Nephron (organoid): ENCODE measurements around the gene WWOX.

Experiments
- H3K27ac Mint-ChIP-seq, 3 experiments: 2 replicates each; pipeline ENCODE4 v1.8.0; 2020; ENCODE audit warnings: mixed read lengths in 3 of 3, mild to moderate bottlenecking in 2 of 3, moderate library complexity in 1 of 3
- H3K27me3 Mint-ChIP-seq: 2 replicates; pipeline ENCODE4 v1.8.0; 2021; ENCODE audit warnings: low read depth, mild to moderate bottlenecking, moderate library complexity, mixed read lengths
- H3K36me3 Mint-ChIP-seq: 2 replicates; pipeline ENCODE4 v1.8.0; 2020; ENCODE audit warnings: low read depth, mixed read lengths
- H3K4me1 Mint-ChIP-seq: 2 replicates; pipeline ENCODE4 v1.8.0; 2020; ENCODE audit warnings: mixed read lengths
- H3K4me3 Mint-ChIP-seq, 3 experiments: 2 replicates each; pipeline ENCODE4 v1.8.0; 2020; ENCODE audit warnings: mild to moderate bottlenecking in 3 of 3, mixed read lengths in 3 of 3, moderate library complexity in 2 of 3
- H3K9me3 Mint-ChIP-seq: 2 replicates; pipeline ENCODE4 v1.8.0; 2020; ENCODE audit warnings: mixed read lengths
- TF ChIP-seq, protein P1 (sequence below), 3 experiments: fragments of 200-600 bp; sonication (generic); IDR thresholded peaks; one replicate each; pipeline ENCODE4 v1.5.0; 2021; ENCODE audit warnings: antibody characterized with exemption in 3 of 3; ENCODE audit not compliant: unreplicated experiment in 3 of 3

WWOX gene

DNA sequence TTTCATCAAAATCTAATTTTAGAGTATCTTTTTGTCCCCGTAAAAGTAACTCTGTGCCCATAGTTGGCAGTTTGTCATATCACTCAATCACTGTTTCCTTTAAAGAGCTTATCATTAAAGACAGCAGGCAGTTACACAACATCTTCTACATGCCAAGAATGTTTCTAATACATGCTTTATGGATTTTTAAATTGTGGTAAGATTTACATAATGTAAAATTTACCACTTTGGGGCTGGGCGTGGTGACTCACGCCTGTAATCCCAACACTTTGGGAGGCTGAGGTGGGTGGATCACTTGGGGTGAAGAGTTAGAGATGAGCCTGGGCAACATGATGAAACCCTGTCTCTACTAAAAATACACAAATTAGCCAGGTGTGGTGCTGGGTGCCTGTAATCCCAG is 687.2 kb downstream of the WWOX start:
- no peaks in the 10 kb centered on the region for H3K9me3 Mint-ChIP-seq
- no peak overlapping the region for H3K27ac Mint-ChIP-seq
- H3K27me3 Mint-ChIP-seq: peaks cover 3% of the 10 kb centered on the region
- H3K4me3 Mint-ChIP-seq: no peak overlapping the region
- no peaks in the 10 kb centered on the region for H3K4me1 Mint-ChIP-seq
- TF ChIP-seq, protein P1, sequence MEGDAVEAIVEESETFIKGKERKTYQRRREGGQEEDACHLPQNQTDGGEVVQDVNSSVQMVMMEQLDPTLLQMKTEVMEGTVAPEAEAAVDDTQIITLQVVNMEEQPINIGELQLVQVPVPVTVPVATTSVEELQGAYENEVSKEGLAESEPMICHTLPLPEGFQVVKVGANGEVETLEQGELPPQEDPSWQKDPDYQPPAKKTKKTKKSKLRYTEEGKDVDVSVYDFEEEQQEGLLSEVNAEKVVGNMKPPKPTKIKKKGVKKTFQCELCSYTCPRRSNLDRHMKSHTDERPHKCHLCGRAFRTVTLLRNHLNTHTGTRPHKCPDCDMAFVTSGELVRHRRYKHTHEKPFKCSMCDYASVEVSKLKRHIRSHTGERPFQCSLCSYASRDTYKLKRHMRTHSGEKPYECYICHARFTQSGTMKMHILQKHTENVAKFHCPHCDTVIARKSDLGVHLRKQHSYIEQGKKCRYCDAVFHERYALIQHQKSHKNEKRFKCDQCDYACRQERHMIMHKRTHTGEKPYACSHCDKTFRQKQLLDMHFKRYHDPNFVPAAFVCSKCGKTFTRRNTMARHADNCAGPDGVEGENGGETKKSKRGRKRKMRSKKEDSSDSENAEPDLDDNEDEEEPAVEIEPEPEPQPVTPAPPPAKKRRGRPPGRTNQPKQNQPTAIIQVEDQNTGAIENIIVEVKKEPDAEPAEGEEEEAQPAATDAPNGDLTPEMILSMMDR (IDR thresholded peaks at IDR 0.05; ENCODE audit: unreplicated experiment in 3 of 3): no peak
- H3K36me3 Mint-ChIP-seq: no peaks in the 10 kb centered on the region

DNA sequence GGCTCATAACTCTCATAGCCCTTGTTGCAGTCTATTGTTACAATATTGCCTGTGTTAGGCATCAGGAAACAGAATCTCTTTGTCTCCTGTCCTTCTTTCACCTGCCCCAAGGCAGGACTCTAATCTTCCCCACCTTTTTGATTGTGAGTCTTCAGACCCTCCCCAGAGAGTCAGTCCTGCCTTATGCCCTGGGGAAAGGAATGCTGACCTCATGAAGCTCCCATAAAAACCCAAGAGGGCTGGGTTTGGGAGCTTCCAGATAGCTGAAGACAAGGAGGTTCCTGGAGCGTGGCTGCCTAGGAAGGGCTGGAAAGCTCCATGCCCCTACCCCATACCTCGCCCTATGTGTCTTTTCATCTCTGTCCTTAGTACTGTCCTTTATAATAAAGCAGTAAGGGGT is 688.8 kb downstream of the WWOX start:
- no peaks in the 10 kb centered on the region for H3K4me1 Mint-ChIP-seq
- H3K27me3 Mint-ChIP-seq: peaks cover 3% of the 10 kb centered on the region
- H3K36me3 Mint-ChIP-seq: no peaks in the 10 kb centered on the region
- no peaks in the 10 kb centered on the region for H3K9me3 Mint-ChIP-seq
- H3K4me3 Mint-ChIP-seq: no peak overlapping the region
- no peak overlapping the region for H3K27ac Mint-ChIP-seq
- TF ChIP-seq, protein P1 (IDR thresholded peaks at IDR 0.05; ENCODE audit: unreplicated experiment in 3 of 3): no peak

DNA sequence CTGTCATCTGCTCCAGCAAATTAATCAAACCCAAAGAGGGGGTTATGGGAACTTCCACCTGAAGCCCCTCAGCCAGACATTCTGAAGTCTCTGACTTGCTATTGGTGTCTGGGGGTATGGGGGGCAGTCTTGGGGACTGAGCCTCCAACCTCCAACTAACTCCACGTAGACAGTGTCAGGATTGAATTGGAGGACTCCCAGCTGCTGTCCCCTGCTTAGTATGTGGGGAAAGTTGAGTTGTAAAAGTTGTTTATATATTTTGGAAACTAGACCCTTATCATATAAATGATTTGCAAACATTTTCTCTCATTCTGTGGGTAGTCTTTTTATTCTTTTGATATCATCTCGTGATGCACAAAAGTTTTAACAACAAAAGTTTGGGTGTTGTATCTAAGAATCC is 689.2 kb downstream of the WWOX start:
- Mint-ChIP-seq H3K27ac (no peak overlapping the region), H3K4me3 (no peak overlapping the region), H3K4me1 (no peaks in the 10 kb centered on the region), H3K9me3 (no peaks in the 10 kb centered on the region), H3K27me3 (peaks cover 3% of the 10 kb centered on the region), H3K36me3 (no peaks in the 10 kb centered on the region)
- TF ChIP-seq, protein P1 (IDR thresholded peaks at IDR 0.05; ENCODE audit: unreplicated experiment in 3 of 3): no peak

DNA sequence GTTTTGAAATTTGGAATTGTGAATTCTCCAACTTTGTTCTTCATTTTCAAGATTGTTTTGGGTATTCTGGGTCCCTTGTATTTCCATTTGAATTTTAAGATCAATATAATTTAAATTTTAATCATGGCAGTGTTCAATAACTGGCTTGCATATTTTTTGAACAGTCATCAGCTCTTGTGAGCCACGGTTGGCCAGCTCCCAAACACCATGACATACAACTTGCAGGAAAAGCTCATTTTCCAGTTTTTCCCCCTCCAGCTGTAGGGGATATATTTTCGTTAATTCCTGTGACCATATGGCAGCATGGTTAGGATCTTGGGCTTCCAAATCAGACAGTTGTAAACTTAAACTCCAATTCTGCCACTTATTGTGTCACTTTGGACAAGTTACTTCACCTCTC is 690.1 kb downstream of the WWOX start:
- no peaks in the 10 kb centered on the region for H3K9me3 Mint-ChIP-seq
- H3K27ac Mint-ChIP-seq: no peak overlapping the region
- no peak overlapping the region for H3K4me3 Mint-ChIP-seq
- peaks cover 3% of the 10 kb centered on the region for H3K27me3 Mint-ChIP-seq
- no peaks in the 10 kb centered on the region for H3K36me3 Mint-ChIP-seq
- peaks cover 4% of the 10 kb centered on the region for H3K4me1 Mint-ChIP-seq
- TF ChIP-seq, protein P1 (IDR thresholded peaks at IDR 0.05; ENCODE audit: unreplicated experiment in 3 of 3): no peak

DNA sequence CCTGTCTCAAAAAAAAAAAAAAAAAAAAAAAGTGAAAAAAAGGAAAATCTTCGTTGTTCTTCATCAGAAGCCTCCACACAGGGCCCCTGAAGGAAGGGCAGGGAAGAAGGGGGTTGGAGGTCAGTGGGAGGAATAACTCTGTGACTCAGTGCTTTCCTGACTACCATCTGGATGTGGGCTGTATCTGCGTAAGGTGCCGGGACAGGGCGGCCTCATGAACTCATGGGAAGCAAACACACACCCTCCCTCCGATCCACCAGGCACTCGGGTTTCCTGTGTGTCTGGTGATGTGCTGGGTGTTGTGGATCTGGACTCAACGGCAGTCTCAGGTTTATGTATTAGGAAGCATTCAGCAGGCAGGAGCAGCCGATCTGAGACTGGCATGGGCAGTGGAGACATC is 691.6 kb downstream of the WWOX start:
- no peaks in the 10 kb centered on the region for H3K36me3 Mint-ChIP-seq
- TF ChIP-seq, protein P1 (IDR thresholded peaks at IDR 0.05; ENCODE audit: unreplicated experiment in 3 of 3): no peak
- no peak overlapping the region for H3K4me3 Mint-ChIP-seq
- no peak overlapping the region for H3K27ac Mint-ChIP-seq
- peaks cover 3% of the 10 kb centered on the region for H3K27me3 Mint-ChIP-seq
- no peaks in the 10 kb centered on the region for H3K9me3 Mint-ChIP-seq
- peaks cover 13% of the 10 kb centered on the region for H3K4me1 Mint-ChIP-seq

DNA sequence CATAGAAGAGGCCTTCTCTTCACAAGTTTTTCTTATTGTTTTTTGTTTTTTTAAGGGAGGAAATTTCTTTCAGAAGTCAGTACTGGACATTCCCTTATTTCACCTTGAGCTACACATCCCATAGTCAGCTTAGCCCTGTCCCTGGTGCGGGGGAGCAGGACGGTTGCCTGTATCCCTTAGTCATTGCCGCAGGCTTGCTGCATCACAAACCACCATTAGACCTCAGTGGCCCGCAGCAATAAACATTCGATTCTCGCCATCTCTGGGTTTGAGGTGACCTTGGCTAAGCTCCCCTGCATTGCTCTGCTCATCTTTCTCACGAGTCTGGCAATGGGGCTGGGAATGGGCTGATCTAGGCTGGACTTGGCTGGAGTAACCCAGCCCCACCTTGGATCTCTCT is 692.5 kb downstream of the WWOX start:
- Mint-ChIP-seq H3K4me1 (peaks cover 13% of the 10 kb centered on the region), H3K36me3 (no peaks in the 10 kb centered on the region)

More for the DNA sequence above, 692.5 kb downstream of the WWOX start:
- Mint-ChIP-seq H3K4me3 (no peak overlapping the region), H3K9me3 (no peaks in the 10 kb centered on the region), H3K27me3 (peaks cover 3% of the 10 kb centered on the region), H3K27ac (no peak overlapping the region)
- TF ChIP-seq, protein P1 (IDR thresholded peaks at IDR 0.05; ENCODE audit: unreplicated experiment in 3 of 3): no peak
